KOPT-K1 (cell line): ENCODE measurements around the gene ZNF597.

Source experiments
- H3K27ac ChIP-seq: fragments of 200-600 bp; sonication (generic); 2 replicates; pipeline ENCODE4 v1.5.1; 2016; ENCODE audit warnings: antibody characterized with exemption, mild to moderate bottlenecking, low read depth, low read length; ENCODE audit not compliant: poor library complexity, severe bottlenecking
- H3K36me3 ChIP-seq: fragments of 200-600 bp; sonication (generic); 2 replicates; pipeline ENCODE4 v1.5.1; 2017; ENCODE audit warnings: antibody characterized with exemption, mild to moderate bottlenecking, low read length, moderate library complexity; ENCODE audit not compliant: insufficient read depth
- H3K9me3 ChIP-seq: fragments of 200-600 bp; sonication (generic); 2 replicates; pipeline ENCODE4 v1.5.1; 2017; ENCODE audit warnings: antibody characterized with exemption, low read length, mild to moderate bottlenecking; ENCODE audit not compliant: insufficient read depth, poor library complexity, severe bottlenecking

ZNF597 gene

GRCh38 chr16:3443108-3444031, at the start of gene ZNF597, which contains the start of gene NAA60:
ZNF597 (minus strand) TSS chr16:3443504; CDS start chr16:3443153, 351 bp downstream.
NAA60 (plus strand) TSS chr16:3443680; CDS start chr16:3476228, 32,548 bp downstream.
- Histone ChIP-seq H3K36me3 (peaks cover 35% of the 10 kb centered on the region), H3K27ac (peak within 1 kb of the TSS; percentile 69), H3K9me3 (peaks cover 26% of the 10 kb centered on the region)

- H3K27ac ChIP-seq = no peak overlapping the region
- no peaks in the 10 kb centered on the region for H3K9me3 ChIP-seq
- H3K36me3 ChIP-seq = peaks cover 9% of the 10 kb centered on the region; the same call in 1 of the 2 replicates
Measured at GRCh38 chr16:3492356-3492755, 49.1 kb upstream of the ZNF597 start.

- H3K27ac ChIP-seq = no peak overlapping the region
- H3K9me3 ChIP-seq = no peaks in the 10 kb centered on the region
- peaks cover 20% of the 10 kb centered on the region for H3K36me3 ChIP-seq
Measured at GRCh38 chr16:3490911-3491629, 47.8 kb upstream of the ZNF597 start.

GRCh38 chr16:3488801-3489200, 45.5 kb upstream of the ZNF597 start:
- Histone ChIP-seq H3K9me3 (no peaks in the 10 kb centered on the region), H3K36me3 (peaks cover 43% of the 10 kb centered on the region), H3K27ac (no peak overlapping the region)

GRCh38 chr16:3487521-3488410, 44.5 kb upstream of the ZNF597 start:
- peaks cover 53% of the 10 kb centered on the region for H3K36me3 ChIP-seq
- H3K27ac ChIP-seq = no peak overlapping the region

GRCh38 chr16:3486506-3487215, 43.4 kb upstream of the ZNF597 start:
- Histone ChIP-seq H3K36me3 (peaks cover 64% of the 10 kb centered on the region), H3K9me3 (no peaks in the 10 kb centered on the region), H3K27ac (no peak overlapping the region)

More at GRCh38 chr16:3487521-3488410, 44.5 kb upstream of the ZNF597 start:
- no peaks in the 10 kb centered on the region for H3K9me3 ChIP-seq

- Histone ChIP-seq H3K27ac (no peak overlapping the region), H3K36me3 (peaks cover 71% of the 10 kb centered on the region), H3K9me3 (no peaks in the 10 kb centered on the region)
Measured at GRCh38 chr16:3485821-3486505, 42.7 kb upstream of the ZNF597 start.

GRCh38 chr16:3485097-3485745, 41.9 kb upstream of the ZNF597 start:
- peaks cover 76% of the 10 kb centered on the region for H3K36me3 ChIP-seq
- no peaks in the 10 kb centered on the region for H3K9me3 ChIP-seq
- no peak overlapping the region for H3K27ac ChIP-seq

GRCh38 chr16:3484318-3485096, 41.2 kb upstream of the ZNF597 start:
- H3K36me3 ChIP-seq = peaks cover 83% of the 10 kb centered on the region
- no peaks in the 10 kb centered on the region for H3K9me3 ChIP-seq

GRCh38 chr16:3482659-3483241, 39.4 kb upstream of the ZNF597 start:
- H3K36me3 ChIP-seq = peaks cover 92% of the 10 kb centered on the region
- H3K9me3 ChIP-seq = no peaks in the 10 kb centered on the region
- H3K27ac ChIP-seq = no peak overlapping the region

More at GRCh38 chr16:3484318-3485096, 41.2 kb upstream of the ZNF597 start:
- H3K27ac ChIP-seq = no peak overlapping the region

- no peak overlapping the region for H3K27ac ChIP-seq
- H3K36me3 ChIP-seq = peaks cover 84% of the 10 kb centered on the region
- H3K9me3 ChIP-seq = no peaks in the 10 kb centered on the region
Measured at GRCh38 chr16:3481696-3482658, 38.7 kb upstream of the ZNF597 start.
